H1 (cell line): Measurements from ENCODE around the gene ZNF611. TPM values are rescaled to one million over a fixed set of nuclear protein-coding genes. Genes with fewer than 3 reads are reported as not detected.

Experiments
- CTCF ChIA-PET: fragments of 300-600 bp; sonication (Branson Sonifier 250); formaldehyde crosslinking; loops from one replicate; lab custom pipeline; 2021; ENCODE audit not compliant: partially characterized antibody; lab: Charles Lee
- POLR2A ChIA-PET: fragments of 300-600 bp; sonication (Branson Sonifier 250); formaldehyde crosslinking; loops from one replicate; lab custom pipeline; 2021; ENCODE audit warnings: inconsistent platforms; ENCODE audit not compliant: partially characterized antibody; lab: Charles Lee
- DNase-seq, 2 experiments: peaks; one replicate each; pipeline versions ENCODE4 v3.0.0 to v3.0.0-alpha.2; 2010 to 2022; ENCODE audit warnings: low spot score in 2 of 2, low read depth in 1 of 2, mixed read lengths in 1 of 2
- FAIRE-seq: peaks from 2 replicates; lab custom pipeline; 2011; peaks lifted over from hg19 to GRCh38; lab: Jason Lieb, UNC
- H2AFZ ChIP-seq: 2 replicates; pipeline ENCODE4 v1.8.1; 2012; ENCODE audit warnings: low read length, inconsistent platforms
- H2AK5ac ChIP-seq: 2 replicates; pipeline ENCODE4 v1.6.1; 2013; ENCODE audit warnings: low read depth, low read length
- H2BK120ac ChIP-seq: replicated peaks from 2 replicates; pipeline ENCODE3; 2013; ENCODE audit warnings: low read depth, low read length, inconsistent platforms
- H2BK12ac ChIP-seq: 2 replicates; pipeline ENCODE4 v1.6.1; 2013; ENCODE audit warnings: low read depth, low read length
- H2BK15ac ChIP-seq: 2 replicates; pipeline ENCODE4 v1.6.1; 2013; ENCODE audit warnings: low read length
- H2BK20ac ChIP-seq: 2 replicates; pipeline ENCODE4 v1.6.1; 2013; ENCODE audit warnings: low read length
- H2BK5ac ChIP-seq: 2 replicates; pipeline ENCODE4 v1.6.1; 2013; ENCODE audit warnings: low read depth, low read length
- H3K14ac ChIP-seq: 2 replicates; pipeline ENCODE4 v1.6.1; 2013; ENCODE audit warnings: inconsistent platforms; ENCODE audit not compliant: insufficient read length
- H3K18ac ChIP-seq: 2 replicates; pipeline ENCODE4 v1.6.1; 2013; ENCODE audit warnings: low read length; ENCODE audit errors: extremely low read depth
- H3K23ac ChIP-seq: 2 replicates; pipeline ENCODE4 v1.6.1; 2013; ENCODE audit warnings: inconsistent platforms; ENCODE audit not compliant: insufficient read length
- H3K23me2 ChIP-seq: 2 replicates; pipeline ENCODE4 v1.6.1; 2013; ENCODE audit warnings: low read depth, low read length
- H3K27ac ChIP-seq: 2 replicates; pipeline ENCODE4 v1.6.1; 2011; ENCODE audit warnings: low read depth, low read length, inconsistent platforms
- H3K27me3 ChIP-seq, 4 experiments: replicated peaks in 1 of 4; 1 replicate in 1 of 4; 2 replicates in 3 of 4; pipeline versions ENCODE4 v1.6.1 to v1.8.1; 2011 to 2013; ENCODE audit warnings: low read length in 3 of 4, mild to moderate bottlenecking in 3 of 4, inconsistent platforms in 2 of 4, mixed read lengths in 2 of 4, moderate library complexity in 1 of 4; ENCODE audit not compliant: control insufficient read depth in 3 of 4, insufficient read depth in 3 of 4; ENCODE audit errors: extremely low read depth in 1 of 4
- H3K36me3 ChIP-seq, 4 experiments: 2 replicates each; pipeline versions ENCODE4 v1.6.1 to v1.8.1; 2011 to 2013; ENCODE audit warnings: mild to moderate bottlenecking in 4 of 4, low read length in 3 of 4, moderate library complexity in 2 of 4, control low read depth in 1 of 4, inconsistent platforms in 1 of 4; ENCODE audit not compliant: insufficient read depth in 4 of 4, control insufficient read depth in 2 of 4
- H3K4ac ChIP-seq: replicated peaks from 2 replicates; pipeline ENCODE3; 2013; ENCODE audit warnings: low read length, low read depth, mixed read lengths, inconsistent platforms; ENCODE audit not compliant: insufficient read length
- H3K4me1 ChIP-seq, 4 experiments: replicated peaks in 1 of 4; 1 replicate in 1 of 4; 2 replicates in 3 of 4; pipeline versions ENCODE4 v1.6.1 to v1.8.1; 2011 to 2013; ENCODE audit warnings: low read length in 3 of 4, inconsistent platforms in 2 of 4, mixed read lengths in 1 of 4; ENCODE audit not compliant: insufficient read depth in 4 of 4, control insufficient read depth in 3 of 4
- H3K4me2 ChIP-seq, 2 experiments: 2 replicates each; pipeline versions ENCODE4 v1.6.1 to v1.8.1; 2011 to 2013; ENCODE audit warnings: low read depth in 2 of 2, low read length in 2 of 2, control low read depth in 1 of 2, inconsistent platforms in 1 of 2, mild to moderate bottlenecking in 1 of 2; ENCODE audit not compliant: insufficient read depth in 1 of 2
- H3K4me3 ChIP-seq, 4 experiments: fragments of 200-600, 300-600 bp in 1 of 4; sonication (generic), shearing (Covaris generic), sonication (Bioruptor Twin) in 1 of 4; 2 replicates each; pipeline versions ENCODE4 v1.5.1 to v1.8.1; 2011 to 2016; ENCODE audit warnings: low read length in 4 of 4, low read depth in 3 of 4, control low read depth in 2 of 4, inconsistent platforms in 2 of 4, mild to moderate bottlenecking in 2 of 4, mixed read lengths in 1 of 4, moderate library complexity in 1 of 4; ENCODE audit not compliant: insufficient read depth in 2 of 4; ENCODE audit errors: extremely low read depth in 1 of 4
- H3K56ac ChIP-seq: replicated peaks from 2 replicates; pipeline ENCODE3; 2013; ENCODE audit warnings: low read depth, mild to moderate bottlenecking, mixed read lengths, low read length, inconsistent platforms; ENCODE audit not compliant: insufficient read length
- H3K79me1 ChIP-seq: 2 replicates; pipeline ENCODE4 v1.6.1; 2013; ENCODE audit warnings: low read depth, low read length, control low read depth
- H3K79me2 ChIP-seq, 2 experiments: 2 replicates each; pipeline versions ENCODE4 v1.6.1 to v1.8.1; 2012 to 2013; ENCODE audit warnings: low read length in 2 of 2, mild to moderate bottlenecking in 2 of 2, inconsistent platforms in 1 of 2; ENCODE audit not compliant: insufficient read depth in 2 of 2, control insufficient read depth in 1 of 2
- H3K9ac ChIP-seq, 4 experiments: replicated peaks in 1 of 4; 1 replicate in 1 of 4; 2 replicates in 3 of 4; pipeline versions ENCODE4 v1.6.1 to v1.8.1; 2011 to 2013; ENCODE audit warnings: low read depth in 3 of 4, low read length in 3 of 4, control low read depth in 2 of 4, mild to moderate bottlenecking in 2 of 4, moderate library complexity in 2 of 4, inconsistent platforms in 1 of 4; ENCODE audit errors: extremely low read depth in 1 of 4
- H3K9me3 ChIP-seq, 2 experiments: 2 replicates each; pipeline versions ENCODE4 v1.6.1 to v1.8.1; 2012 to 2013; ENCODE audit warnings: mild to moderate bottlenecking in 2 of 2, moderate library complexity in 2 of 2, control low read depth in 1 of 2, inconsistent platforms in 1 of 2, low read depth in 1 of 2, low read length in 1 of 2, mixed read lengths in 1 of 2; ENCODE audit not compliant: insufficient read depth in 2 of 2
- H4K20me1 ChIP-seq, 2 experiments: replicated peaks in 1 of 2; 2 replicates each; pipeline versions ENCODE3 to v1.8.1; 2011 to 2013; ENCODE audit warnings: inconsistent platforms in 2 of 2, low read length in 2 of 2, mild to moderate bottlenecking in 1 of 2; ENCODE audit not compliant: insufficient read depth in 2 of 2, control insufficient read depth in 1 of 2
- H4K5ac ChIP-seq: 2 replicates; pipeline ENCODE4 v1.6.1; 2013; ENCODE audit warnings: low read length, low read depth, mixed read lengths, inconsistent platforms; ENCODE audit not compliant: insufficient read length
- H4K8ac ChIP-seq: 2 replicates; pipeline ENCODE4 v1.8.0; 2013; ENCODE audit warnings: mild to moderate bottlenecking, moderate library complexity, low read length, inconsistent platforms; ENCODE audit not compliant: insufficient read depth; ENCODE audit errors: extremely low read depth
- H4K91ac ChIP-seq: replicated peaks from 2 replicates; pipeline ENCODE3; 2013; ENCODE audit warnings: low read length, mixed read lengths, inconsistent platforms; ENCODE audit not compliant: insufficient read length
- CEBPB ChIP-seq: IDR thresholded peaks from 2 replicates; pipeline ENCODE4 v1.6.1; 2012; ENCODE audit warnings: low read depth, low read length
- EP300 ChIP-seq, 2 experiments: IDR thresholded peaks; 1 replicate in 1 of 2; 2 replicates in 1 of 2; pipeline ENCODE4 v1.6.1; 2011 to 2012; ENCODE audit warnings: low read depth in 2 of 2, low read length in 2 of 2, mild to moderate bottlenecking in 2 of 2, borderline replicate concordance in 1 of 2, inconsistent platforms in 1 of 2, moderate library complexity in 1 of 2
- GABPA ChIP-seq: IDR thresholded peaks from 2 replicates; pipeline ENCODE4 v1.6.1; 2011; ENCODE audit warnings: mild to moderate bottlenecking, low read length, moderate library complexity, borderline replicate concordance; ENCODE audit not compliant: insufficient read depth
- MAFK ChIP-seq: IDR thresholded peaks from 2 replicates; pipeline ENCODE4 v1.6.1; 2012; ENCODE audit warnings: low read depth, mild to moderate bottlenecking, improper control_type of control experiment, low read length
- NRF1 ChIP-seq: IDR thresholded peaks from 2 replicates; pipeline ENCODE4 v1.6.1; 2011; ENCODE audit warnings: mild to moderate bottlenecking, low read depth, low read length, improper control_type of control experiment
- POLR2A ChIP-seq, 2 experiments: IDR thresholded peaks; 1 replicate in 1 of 2; 2 replicates in 1 of 2; pipeline ENCODE4 v1.6.1; 2011; ENCODE audit warnings: low read depth in 2 of 2, low read length in 2 of 2, mild to moderate bottlenecking in 2 of 2; ENCODE audit errors: control extremely low read depth in 1 of 2
- RNF2 ChIP-seq: fragments of 200-900, 300-1000 bp; sonication (generic); IDR thresholded peaks from 2 replicates; pipeline ENCODE4 v1.7.1; 2016; ENCODE audit warnings: borderline replicate concordance, low read depth, mild to moderate bottlenecking, antibody characterized with exemption, low read length; ENCODE audit not compliant: poor library complexity, severe bottlenecking; ENCODE audit errors: missing control alignments
- TEAD4 ChIP-seq: IDR thresholded peaks from 2 replicates; pipeline ENCODE4 v1.6.1; 2012; ENCODE audit warnings: low read depth, low read length, inconsistent platforms, mixed read lengths
- ZNF274 ChIP-seq: IDR thresholded peaks from 2 replicates; pipeline ENCODE4 v1.7.0; 2012; ENCODE audit warnings: low read length, borderline replicate concordance; ENCODE audit errors: extremely low read depth
- WGBS, 2 experiments: shearing (Covaris generic) in 1 of 2; methylation state at CpG; one replicate each; pipeline versions ENCODE4 v1.1.6 to v1.1.7; 2013 to 2015; ENCODE audit warnings: low lambda C conversion rate in 2 of 2, mixed read lengths in 2 of 2, inconsistent platforms in 1 of 2, low coverage in 1 of 2, missing lambda C conversion rate in 1 of 2; ENCODE audit not compliant: insufficient replicate concordance in 2 of 2, insufficient coverage in 1 of 2, insufficient read length in 1 of 2; ENCODE audit errors: extremely low coverage in 1 of 2, missing lambda C conversion rate in 1 of 2; 5-methylcytosine and 5-hydroxymethylcytosine counted together
- polyA plus RNA-seq, 7 experiments: library from polyadenylated mRNA; depleted of rRNA in 3 of 7; stranded (reverse) in 5 of 7; unstranded in 2 of 7; fragments of >200 nt in 5 of 7; fragments of 200-250 nt in 2 of 7; gene quantifications; 1 replicate in 5 of 7; 2 replicates in 1 of 7; 4 replicates in 1 of 7; pipeline versions ENCODE4 v1.2.1 to v1.2.3, GENCODE V29; 2011 to 2013; ENCODE audit warnings: missing spikeins in 2 of 7, mixed read lengths in 2 of 7
- total RNA-seq: library from RNA; stranded (reverse); fragmentation: NEBNext Ultra II Directional; extraction: Animal tissue kit (Norgen Biotek cat#: 25700); gene quantifications from 2 replicates; pipeline ENCODE4 v1.2.1, GENCODE V29; 2021
- TF ChIP-seq, protein P1 (sequence below): IDR thresholded peaks from 2 replicates; pipeline ENCODE4 v1.6.1; 2011; ENCODE audit warnings: low read length, improper control_type of control experiment

The ZNF611 gene
- total and polyA plus RNA-seq, 2 of the 8 experiments (the other 6 are each of a cell fraction or from before 2014, with no cell fraction given) = 1.9 to 19.0 TPM

DNA sequence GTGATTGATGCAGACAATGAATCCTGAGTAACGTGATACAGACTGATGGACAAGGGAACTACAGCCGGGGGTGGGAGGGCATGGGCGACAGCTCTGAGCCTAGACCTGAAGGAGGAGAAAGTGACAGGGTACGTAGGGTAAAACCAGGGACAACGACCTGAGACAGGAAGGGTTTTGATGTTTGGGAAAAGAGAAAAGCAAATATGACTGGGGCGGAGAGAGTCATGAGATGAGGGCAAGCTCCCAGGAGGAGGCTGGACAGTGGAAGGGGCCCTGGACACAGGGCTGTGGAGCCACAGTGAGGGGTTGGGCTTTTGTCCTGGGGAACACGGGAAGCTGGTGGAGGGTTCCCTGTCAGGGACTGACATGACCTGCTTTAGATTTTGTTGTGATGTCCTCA, 34.2 kb downstream of the ZNF611 start:
- Histone ChIP-seq H3K79me1 (no peaks in the 10 kb centered on the region), H3K27me3 (no peaks in the 10 kb centered on the region), H3K56ac (no peak overlapping the region), H3K36me3 (peaks cover 1 to 15% (median 8%) of the 10 kb centered on the region in 4 experiments; a peak in 7 of 8 replicates), H4K91ac (no peak overlapping the region), H3K4me2 (no peak overlapping the region)
- DNase-seq = no peak
- TF ChIP-seq, protein P1, sequence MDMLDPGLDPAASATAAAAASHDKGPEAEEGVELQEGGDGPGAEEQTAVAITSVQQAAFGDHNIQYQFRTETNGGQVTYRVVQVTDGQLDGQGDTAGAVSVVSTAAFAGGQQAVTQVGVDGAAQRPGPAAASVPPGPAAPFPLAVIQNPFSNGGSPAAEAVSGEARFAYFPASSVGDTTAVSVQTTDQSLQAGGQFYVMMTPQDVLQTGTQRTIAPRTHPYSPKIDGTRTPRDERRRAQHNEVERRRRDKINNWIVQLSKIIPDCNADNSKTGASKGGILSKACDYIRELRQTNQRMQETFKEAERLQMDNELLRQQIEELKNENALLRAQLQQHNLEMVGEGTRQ = no peak
- TF ChIP-seq NRF1 = no peak
- no peak for TF ChIP-seq POLR2A (IDR thresholded peaks at IDR 0.05; ENCODE audit: control extremely low read depth in 1 of 2, low read depth in 2 of 2, low read length in 2 of 2)
- no peak for TF ChIP-seq RNF2
- no peak for TF ChIP-seq EP300 (IDR thresholded peaks at IDR 0.05; ENCODE audit: borderline replicate concordance in 1 of 2, low read depth in 2 of 2, low read length in 2 of 2)
- TF ChIP-seq TEAD4 = no peak
- TF ChIP-seq ZNF274 = no peak
- TF ChIP-seq GABPA = no peak
- no peak for TF ChIP-seq MAFK
- TF ChIP-seq CEBPB = no peak
- TF ChIP-seq, all 59 proteins: peak for 0
- Histone ChIP-seq H3K4me1 (no peaks in the 10 kb centered on the region), H4K5ac (no peak overlapping the region), H2BK12ac (no peak overlapping the region), H2BK15ac (no peak overlapping the region), H3K4ac (no peak overlapping the region), H3K9me3 (0 out of 4 replicates have a peak, but pooled peaks cover 0 to 9% of the 10 kb centered on the region in 2 experiments), H4K8ac (no peak overlapping the region), H2BK5ac (no peak overlapping the region), H3K23me2 (no peaks in the 10 kb centered on the region), H3K9ac (no peak overlapping the region), H3K14ac (no peak overlapping the region), H3K4me3 (no peak overlapping the region), H2AK5ac (no peak overlapping the region), H3K79me2 (no peaks in the 10 kb centered on the region), H2BK20ac (no peak overlapping the region), H2BK120ac (no peak overlapping the region), H2AFZ (no peak overlapping the region), H4K20me1 (peaks cover 0 to 1% of the 10 kb centered on the region in 2 experiments), H3K18ac (no peak overlapping the region), H3K23ac (no peak overlapping the region), H3K27ac (no peak overlapping the region)
- CTCF ChIA-PET = no interaction called here
- FAIRE-seq = no peak
- WGBS, 2 experiments = 96% methylated on average over 6 of the region's 7 CpGs; no CpG with 5 or more reads in 1 of the 2 experiments
- POLR2A ChIA-PET = no interaction called here
